K562 (cell line): ENCODE results near the gene IFNA8. TPM values are rescaled to one million over a fixed set of nuclear protein-coding genes. Genes with fewer than 3 reads are reported as not detected.

Experiments
- ATAC-seq: fragments of 200-7000 bp; cut with Tn5 transposase; 3 replicates; pipeline ENCODE4 v1.9.1; 2020; ENCODE audit warnings: moderate library complexity
- BruUV-seq: library from RNA; stranded (reverse); fragments of 400-500 nt; replicated peaks from 2 replicates; lab custom pipeline; 2021; lab: Mats Ljungman, UMichigan
- CTCF ChIA-PET: fragments of 300-600 bp; formaldehyde crosslinking; extraction: SDS; loops from one replicate; lab custom pipeline; 2021; ENCODE audit warnings: low intra/inter-chr PET ratio; lab: Yijun Ruan, JAX
- POLR2A ChIA-PET: fragments of 300-600, 350-650 bp; sonication (Branson Sonifier 250); formaldehyde crosslinking; extraction: SDS; loops from one replicate; lab custom pipeline; 2021; ENCODE audit warnings: antibody characterized with exemption, inconsistent platforms; lab: Yijun Ruan, JAX
- DNase-seq, 4 experiments: peaks; one replicate each; pipeline versions ENCODE4 v3.0.0 to v3.0.0-alpha.2; 2011 to 2018; ENCODE audit warnings: low spot score in 3 of 4, mixed read lengths in 3 of 4; ENCODE audit errors: extremely low read depth in 1 of 4
- FAIRE-seq: peaks from 2 replicates; lab custom pipeline; 2011; peaks lifted over from hg19 to GRCh38; lab: Jason Lieb, UNC
- H2AFZ ChIP-seq: 2 replicates; pipeline ENCODE4 v1.6.0; 2011; ENCODE audit warnings: low read depth, low read length, control low read depth, inconsistent platforms
- H3K27ac ChIP-seq: fragments of 200-600 bp; 3 replicates; pipeline ENCODE4 v1.8.0; 2011; ENCODE audit warnings: low read depth, mild to moderate bottlenecking, control low read depth, inconsistent platforms, low read length, moderate library complexity, mixed read lengths; ENCODE audit errors: extremely low read depth
- H3K27me3 ChIP-seq, 2 experiments: fragments of 300-600 bp in 1 of 2; 2 replicates in 1 of 2; 3 replicates in 1 of 2; pipeline versions ENCODE4 v1.6.0 to v1.8.0; 2011; ENCODE audit warnings: inconsistent platforms in 2 of 2, low read length in 2 of 2, mild to moderate bottlenecking in 1 of 2, mixed read lengths in 1 of 2, moderate library complexity in 1 of 2; ENCODE audit not compliant: control insufficient read depth in 2 of 2, insufficient read depth in 2 of 2
- H3K36me3 ChIP-seq: fragments of 300-600 bp; 3 replicates; pipeline ENCODE4 v1.8.0; 2011; ENCODE audit warnings: mild to moderate bottlenecking, low read length, inconsistent platforms; ENCODE audit not compliant: control insufficient read depth, insufficient read depth
- H3K4me1 ChIP-seq, 2 experiments: fragments of 200-600 bp in 1 of 2; replicated peaks in 1 of 2; 2 replicates in 1 of 2; 3 replicates in 1 of 2; pipeline versions ENCODE4 v1.5.1 to v1.8.0; 2011; ENCODE audit warnings: inconsistent platforms in 2 of 2, low read length in 2 of 2, mild to moderate bottlenecking in 1 of 2, mixed read lengths in 1 of 2, moderate library complexity in 1 of 2; ENCODE audit not compliant: control insufficient read depth in 2 of 2, insufficient read depth in 2 of 2
- H3K4me2 ChIP-seq: 2 replicates; pipeline ENCODE4 v1.6.1; 2011; ENCODE audit warnings: low read length, control low read depth, inconsistent platforms, mixed read lengths; ENCODE audit not compliant: insufficient read depth
- H3K4me3 ChIP-seq: fragments of 200-600 bp; sonication (generic), shearing (Covaris generic); 2 replicates; pipeline ENCODE4 v1.5.1; 2016; ENCODE audit warnings: control low read depth, inconsistent platforms
- H3K79me2 ChIP-seq: fragments of 200-600 bp; 3 replicates; pipeline ENCODE4 v1.8.0; 2011; ENCODE audit warnings: low read length, inconsistent platforms; ENCODE audit not compliant: control insufficient read depth, insufficient read depth
- H3K9ac ChIP-seq, 2 experiments: 2 replicates each; pipeline versions ENCODE4 v1.6.0 to v1.6.1; 2011; ENCODE audit warnings: low read depth in 2 of 2, low read length in 2 of 2, control low read depth in 1 of 2, inconsistent platforms in 1 of 2, mild to moderate bottlenecking in 1 of 2, mixed read lengths in 1 of 2; ENCODE audit not compliant: insufficient read depth in 1 of 2
- H3K9me1 ChIP-seq: one replicate; pipeline ENCODE4 v1.6.0; 2011; ENCODE audit warnings: inconsistent platforms, mild to moderate bottlenecking, low read length, moderate library complexity; ENCODE audit not compliant: control insufficient read depth, insufficient read depth
- H3K9me3 ChIP-seq: replicated peaks from 2 replicates; pipeline ENCODE4 v1.5.1; 2011; ENCODE audit warnings: low read depth, low read length, inconsistent platforms; ENCODE audit not compliant: control insufficient read depth, insufficient read depth
- H4K20me1 ChIP-seq: replicated peaks from 2 replicates; pipeline ENCODE4 v1.6.1; 2011; ENCODE audit warnings: low read length, inconsistent platforms, mixed read lengths; ENCODE audit not compliant: control insufficient read depth, insufficient read depth
- HDAC1 ChIP-seq, 2 experiments: fragments of 450-650 bp; IDR thresholded peaks; 2 replicates each; pipeline ENCODE4 v1.6.1; 2016 to 2017; ENCODE audit warnings: inconsistent platforms in 1 of 2, mild to moderate bottlenecking in 1 of 2, moderate library complexity in 1 of 2
- ILF3 ChIP-seq: fragments of 450-650 bp; IDR thresholded peaks from 2 replicates; pipeline ENCODE4 v1.6.1; 2018; ENCODE audit warnings: antibody characterized with exemption, mild to moderate bottlenecking, moderate library complexity, borderline replicate concordance
- JUNB ChIP-seq: fragments of 450-650 bp; formaldehyde crosslinking; conservative IDR thresholded peaks from 2 replicates; pipeline ENCODE4 v1.4.0; 2020; ENCODE audit warnings: mild to moderate bottlenecking
- XRCC3 ChIP-seq: fragments of 450-650 bp; IDR thresholded peaks from 2 replicates; pipeline ENCODE4 v1.6.1; 2017; ENCODE audit warnings: mild to moderate bottlenecking, moderate library complexity
- ZNF639 ChIP-seq, 2 experiments: fragments of 200-800 bp in 1 of 2; sonication (Bioruptor generic) in 1 of 2; sonication (generic) in 1 of 2; formaldehyde crosslinking in 1 of 2; IDR thresholded peaks in 1 of 2; conservative IDR thresholded peaks in 1 of 2; 2 replicates each; pipeline versions ENCODE4 v1.5.0 to v1.6.1; 2016 to 2020; ENCODE audit warnings: missing compliant biosample characterization in 1 of 2, missing genetic modification characterization in 1 of 2, missing genetic modification reagents in 1 of 2
- WGBS: fragments of 100-300 bp; shearing (Covaris generic); methylation state at CpG from one replicate; pipeline ENCODE4 v1.1.6; 2016; ENCODE audit warnings: low coverage, mixed read lengths; ENCODE audit not compliant: insufficient coverage; ENCODE audit errors: missing lambda C conversion rate; 5-methylcytosine and 5-hydroxymethylcytosine counted together
- in situ Hi-C: fragments of 300-500 bp; cut with MboI; formaldehyde crosslinking; loops from 4 replicates; pipeline ENCODE4 v1.15.0; 2018; ENCODE audit warnings: inconsistent platforms, mixed read lengths
- intact Hi-C: fragments of 100-400 bp; cut with micrococcal nuclease; formaldehyde crosslinking; loops from 2 replicates; pipeline ENCODE4 v1.14.2; 2022
- polyA plus RNA-seq, 8 experiments: library from polyadenylated mRNA; depleted of rRNA in 4 of 8; stranded (reverse) in 5 of 8; unstranded in 3 of 8; fragments of >200 nt; fragmentation: Nextera tagmentation in 2 of 8; fragmentation: Illumina TruSeq in 1 of 8; extraction: Ambion mirVana in 2 of 8; extraction: Trizol in 1 of 8; gene quantifications; 2 replicates each; pipeline versions ENCODE4 v1.2.1 to v1.2.3, GENCODE V29; 2011 to 2014; ENCODE audit warnings: inconsistent platforms in 1 of 8, missing spikeins in 1 of 8
- total RNA-seq, 7 experiments: library from RNA; depleted of rRNA in 6 of 7; stranded (reverse); fragments of >200 nt in 6 of 7; fragmentation: Illumina TruSeq in 2 of 7; extraction: Trizol in 2 of 7; gene quantifications; 2 replicates each; pipeline versions ENCODE4 v1.2.1 to v1.2.3, GENCODE V29; 2011 to 2021; ENCODE audit warnings: low replicate concordance in 1 of 7
- TF ChIP-seq, protein P1 (sequence below): IDR thresholded peaks from 3 replicates; pipeline ENCODE4 v1.6.1; 2011; ENCODE audit warnings: borderline replicate concordance, mild to moderate bottlenecking, moderate library complexity; ENCODE audit not compliant: insufficient read length; ENCODE audit errors: extremely low read depth
- TF ChIP-seq, protein P2 (sequence below): fragments of 450-650 bp; formaldehyde crosslinking; IDR thresholded peaks from 2 replicates; pipeline ENCODE4 v1.4.0; 2022; ENCODE audit warnings: missing genetic modification characterization

IFNA8 gene
- total and polyA plus RNA-seq, 9 of the 15 experiments (the other 6 are each of a cell fraction or from before 2014, with no cell fraction given), result not detected

- TF ChIP-seq, protein P1, sequence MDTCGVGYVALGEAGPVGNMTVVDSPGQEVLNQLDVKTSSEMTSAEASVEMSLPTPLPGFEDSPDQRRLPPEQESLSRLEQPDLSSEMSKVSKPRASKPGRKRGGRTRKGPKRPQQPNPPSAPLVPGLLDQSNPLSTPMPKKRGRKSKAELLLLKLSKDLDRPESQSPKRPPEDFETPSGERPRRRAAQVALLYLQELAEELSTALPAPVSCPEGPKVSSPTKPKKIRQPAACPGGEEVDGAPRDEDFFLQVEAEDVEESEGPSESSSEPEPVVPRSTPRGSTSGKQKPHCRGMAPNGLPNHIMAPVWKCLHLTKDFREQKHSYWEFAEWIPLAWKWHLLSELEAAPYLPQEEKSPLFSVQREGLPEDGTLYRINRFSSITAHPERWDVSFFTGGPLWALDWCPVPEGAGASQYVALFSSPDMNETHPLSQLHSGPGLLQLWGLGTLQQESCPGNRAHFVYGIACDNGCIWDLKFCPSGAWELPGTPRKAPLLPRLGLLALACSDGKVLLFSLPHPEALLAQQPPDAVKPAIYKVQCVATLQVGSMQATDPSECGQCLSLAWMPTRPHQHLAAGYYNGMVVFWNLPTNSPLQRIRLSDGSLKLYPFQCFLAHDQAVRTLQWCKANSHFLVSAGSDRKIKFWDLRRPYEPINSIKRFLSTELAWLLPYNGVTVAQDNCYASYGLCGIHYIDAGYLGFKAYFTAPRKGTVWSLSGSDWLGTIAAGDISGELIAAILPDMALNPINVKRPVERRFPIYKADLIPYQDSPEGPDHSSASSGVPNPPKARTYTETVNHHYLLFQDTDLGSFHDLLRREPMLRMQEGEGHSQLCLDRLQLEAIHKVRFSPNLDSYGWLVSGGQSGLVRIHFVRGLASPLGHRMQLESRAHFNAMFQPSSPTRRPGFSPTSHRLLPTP, result no peak
- no peak for TF ChIP-seq HDAC1 (IDR thresholded peaks at IDR 0.05)
- no peak for TF ChIP-seq ZNF639 (CRISPR knock-in tag; conservative IDR thresholded peaks at IDR 0.05 in 1 of 2, IDR thresholded peaks at IDR 0.05 in 1 of 2)
- TF ChIP-seq XRCC3, result no peak
- TF ChIP-seq, all 486 proteins: peak for 0
Measured at GRCh38 chr9:21385131-21385670, 23.7 kb upstream of the IFNA8 start, which contains the start of gene IFNA2 (continued).

GRCh38 chr9:21392270-21392669 is 16.6 kb upstream of the IFNA8 start:
- POLR2A ChIA-PET, result no interaction called here
- Histone ChIP-seq H3K27ac (no peak overlapping the region), H2AFZ (no peak overlapping the region), H3K4me3 (no peak overlapping the region), H3K4me1 (no peaks in the 10 kb centered on the region), H3K9me3 (no peaks in the 10 kb centered on the region), H3K36me3 (no peaks in the 10 kb centered on the region), H3K9ac (no peak overlapping the region), H3K4me2 (no peak overlapping the region), H3K27me3 (no peaks in the 10 kb centered on the region), H3K9me1 (no peaks in the 10 kb centered on the region), H4K20me1 (no peaks in the 10 kb centered on the region), H3K79me2 (no peaks in the 10 kb centered on the region)
- intact Hi-C loops, result no loop called here
- CTCF ChIA-PET, result no interaction called here
- TF ChIP-seq, protein P2, sequence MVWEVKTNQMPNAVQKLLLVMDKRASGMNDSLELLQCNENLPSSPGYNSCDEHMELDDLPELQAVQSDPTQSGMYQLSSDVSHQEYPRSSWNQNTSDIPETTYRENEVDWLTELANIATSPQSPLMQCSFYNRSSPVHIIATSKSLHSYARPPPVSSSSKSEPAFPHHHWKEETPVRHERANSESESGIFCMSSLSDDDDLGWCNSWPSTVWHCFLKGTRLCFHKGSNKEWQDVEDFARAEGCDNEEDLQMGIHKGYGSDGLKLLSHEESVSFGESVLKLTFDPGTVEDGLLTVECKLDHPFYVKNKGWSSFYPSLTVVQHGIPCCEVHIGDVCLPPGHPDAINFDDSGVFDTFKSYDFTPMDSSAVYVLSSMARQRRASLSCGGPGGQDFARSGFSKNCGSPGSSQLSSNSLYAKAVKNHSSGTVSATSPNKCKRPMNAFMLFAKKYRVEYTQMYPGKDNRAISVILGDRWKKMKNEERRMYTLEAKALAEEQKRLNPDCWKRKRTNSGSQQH (CRISPR knock-in tag), result no peak
- TF ChIP-seq JUNB (CRISPR knock-in tag) (no peak), ILF3 (no peak)
- DNase-seq (no peak), FAIRE-seq (no peak), ATAC-seq (no peak)
- in situ Hi-C loops, result no loop called here
- BruUV-seq, result no TSS peak
- WGBS, result no CpG with 5 or more reads among the region's 6 CpGs
